SH-SY5Y (cell line): ENCODE measurements around the gene KLHL29.

ENCODE experiments used
- GATA2 ChIP-seq: IDR thresholded peaks from 2 replicates; pipeline ENCODE4 v1.6.1; 2011; ENCODE audit warnings: mild to moderate bottlenecking, low read depth, low read length
- GATA3 ChIP-seq: IDR thresholded peaks from 2 replicates; pipeline ENCODE4 v1.6.1; 2011; ENCODE audit warnings: low read depth, mild to moderate bottlenecking, low read length, moderate library complexity

KLHL29 gene

GRCh38 chr2:23381084-23381483 is 3.9 kb upstream of the KLHL29 start:
- no peak for TF ChIP-seq GATA3
- no peak for TF ChIP-seq GATA2

GRCh38 chr2:23381485-23381884 is 3.5 kb upstream of the KLHL29 start:
- TF ChIP-seq GATA3 (no peak), GATA2 (no peak)

GRCh38 chr2:23383100-23383499 is 1.9 kb upstream of the KLHL29 start:
- no peak for TF ChIP-seq GATA2
- no peak for TF ChIP-seq GATA3

GRCh38 chr2:23385351-23385747 is 370 bp downstream of the KLHL29 start:
- no peak for TF ChIP-seq GATA2
- TF ChIP-seq GATA3: no peak

- TF ChIP-seq GATA3 (no peak), GATA2 (no peak)
These were observed 864 bp downstream of the KLHL29 start for GRCh38 chr2:23385748-23386338.

GRCh38 chr2:23386339-23387220 is 1.6 kb downstream of the KLHL29 start:
- TF ChIP-seq GATA2: no peak
- TF ChIP-seq GATA3: no peak

GRCh38 chr2:23387221-23387550 is 2.2 kb downstream of the KLHL29 start:
- TF ChIP-seq GATA3 (no peak), GATA2 (no peak)

GRCh38 chr2:23387845-23388244 is 2.9 kb downstream of the KLHL29 start:
- no peak for TF ChIP-seq GATA3
- TF ChIP-seq GATA2: no peak

GRCh38 chr2:23388294-23388693 is 3.3 kb downstream of the KLHL29 start:
- TF ChIP-seq GATA2: no peak
- TF ChIP-seq GATA3: no peak

- TF ChIP-seq GATA3: no peak
- TF ChIP-seq GATA2: no peak
These were observed 4.0 kb downstream of the KLHL29 start for GRCh38 chr2:23388756-23389514.

GRCh38 chr2:23390152-23390551 is 5.2 kb downstream of the KLHL29 start:
- no peak for TF ChIP-seq GATA2
- TF ChIP-seq GATA3: no peak

- TF ChIP-seq GATA2 (no peak), GATA3 (no peak)
These were observed 8.7 kb downstream of the KLHL29 start for GRCh38 chr2:23393722-23394121.

- TF ChIP-seq GATA2 (no peak), GATA3 (no peak)
These were observed 9.7 kb downstream of the KLHL29 start for GRCh38 chr2:23394700-23395099.

GRCh38 chr2:23397478-23397877 is 12.5 kb downstream of the KLHL29 start:
- TF ChIP-seq GATA3: no peak
- TF ChIP-seq GATA2: no peak

- no peak for TF ChIP-seq GATA3
- TF ChIP-seq GATA2: no peak
These were observed 14.8 kb downstream of the KLHL29 start for GRCh38 chr2:23399674-23400261.
